GM12891 (cell line): Measurements from ENCODE around the gene THSD4.

Experiments
- PAX5 ChIP-seq: IDR thresholded peaks from 2 replicates; pipeline ENCODE4 v1.6.1; 2011; ENCODE audit warnings: low read length, moderate library complexity, mild to moderate bottlenecking; ENCODE audit not compliant: insufficient read depth, severe bottlenecking
- POLR2A ChIP-seq: IDR thresholded peaks from 2 replicates; pipeline ENCODE4 v1.6.1; 2011; ENCODE audit warnings: low read depth, low read length, control low read depth
- POLR2AphosphoS5 ChIP-seq: IDR thresholded peaks from 2 replicates; pipeline ENCODE4 v1.6.1; 2011; ENCODE audit warnings: low read depth, low read length, control low read depth
- POU2F2 ChIP-seq: IDR thresholded peaks from 2 replicates; pipeline ENCODE4 v1.6.1; 2011; ENCODE audit warnings: low read depth, mild to moderate bottlenecking, control low read depth, low read length, moderate library complexity
- SPI1 ChIP-seq: IDR thresholded peaks from 2 replicates; pipeline ENCODE4 v1.6.1; 2011; ENCODE audit warnings: low read depth, low read length, control low read depth
- TAF1 ChIP-seq: IDR thresholded peaks from 2 replicates; pipeline ENCODE4 v1.6.1; 2011; ENCODE audit warnings: low read depth, low read length, control low read depth

- TF ChIP-seq PAX5 (no peak), SPI1 (no peak), POLR2A (no peak), TAF1 (no peak), POLR2AphosphoS5 (no peak), POU2F2 (no peak)
Measured at GRCh38 chr15:71687902-71688508, 572.7 kb downstream of the THSD4 start.
